GM18907 (cell line): ENCODE data around the gene BCAP31.

Source experiments
- ATAC-seq: cut with Tn5 transposase; IDR thresholded peaks from one replicate; pipeline ENCODE4 v1.9.1; 2021; ENCODE audit warnings: mild to moderate bottlenecking, moderate library complexity; ENCODE audit not compliant: unreplicated experiment

The BCAP31 gene

DNA sequence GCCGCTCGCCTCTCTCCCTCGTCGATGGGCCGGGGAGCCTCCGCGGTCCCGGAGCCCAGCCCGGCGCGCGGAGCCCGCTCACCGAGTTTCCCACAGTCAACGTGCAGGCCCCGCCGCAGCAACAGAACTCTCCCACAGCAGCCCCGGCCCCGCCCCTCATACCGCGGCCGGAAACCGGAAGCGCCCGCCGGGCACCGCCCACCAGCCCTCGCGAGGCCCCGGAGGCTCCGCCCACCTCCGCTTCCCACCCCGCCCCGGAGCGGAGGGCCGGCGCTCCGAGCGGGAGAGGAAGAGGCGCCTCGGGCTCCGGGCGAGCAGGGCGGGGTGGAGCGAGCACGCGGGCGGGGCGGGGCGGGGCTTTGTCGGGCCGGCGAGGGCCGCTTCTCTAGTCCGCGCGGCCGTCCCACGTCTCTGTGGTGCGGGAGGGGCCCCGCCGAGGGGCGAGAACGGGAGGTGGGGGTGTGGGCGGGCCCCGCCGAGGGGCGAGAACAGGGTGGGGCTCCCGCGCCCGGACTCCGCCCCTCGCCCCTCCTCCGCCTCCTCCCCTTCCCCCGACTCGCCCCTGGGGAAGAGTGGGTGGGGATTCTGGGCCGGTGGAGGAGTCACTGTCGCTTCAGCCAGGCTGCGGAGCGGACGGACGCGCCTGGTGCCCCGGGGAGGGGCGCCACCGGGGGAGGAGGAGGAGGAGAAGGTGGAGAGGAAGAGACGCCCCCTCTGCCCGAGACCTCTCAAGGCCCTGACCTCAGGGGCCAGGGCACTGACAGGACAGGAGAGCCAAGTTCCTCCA lies at the start of gene BCAP31, which contains the start of gene ABCD1:
TSS of gene BCAP31 (minus strand) at position 136 of the 787 bp plus-strand sequence. CDS start 1,143 bp downstream, outside the sequence.
TSS of gene ABCD1 (plus strand) at position 605 of the 787 bp plus-strand sequence. CDS start 411 bp downstream, outside the sequence.
- ATAC-seq, result peak; percentile 51

DNA sequence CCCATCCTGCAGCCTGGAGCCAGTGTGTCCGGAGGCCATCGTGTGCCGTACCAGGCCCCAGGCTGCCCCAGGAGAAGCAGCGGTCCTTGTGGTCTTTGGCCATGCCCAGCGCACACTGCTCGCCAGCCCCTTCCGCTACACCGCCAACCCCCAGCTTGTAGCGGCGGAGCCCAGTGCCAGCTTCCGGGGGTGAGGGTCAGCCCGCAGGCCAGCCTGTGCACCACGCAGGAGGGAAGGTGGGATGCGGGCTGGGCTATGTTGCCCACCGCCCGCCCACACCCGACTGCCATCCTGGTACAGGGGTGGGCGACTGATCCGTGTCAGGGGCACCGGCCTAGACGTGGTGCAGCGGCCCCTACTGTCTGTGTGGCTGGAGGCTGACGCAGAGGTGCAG lies 49.0 kb upstream of the BCAP31 start:
- ATAC-seq, result no peak

GRCh38 chrX:153772316-153773217 lies 48.4 kb upstream of the BCAP31 start:
- ATAC-seq, result no peak

DNA sequence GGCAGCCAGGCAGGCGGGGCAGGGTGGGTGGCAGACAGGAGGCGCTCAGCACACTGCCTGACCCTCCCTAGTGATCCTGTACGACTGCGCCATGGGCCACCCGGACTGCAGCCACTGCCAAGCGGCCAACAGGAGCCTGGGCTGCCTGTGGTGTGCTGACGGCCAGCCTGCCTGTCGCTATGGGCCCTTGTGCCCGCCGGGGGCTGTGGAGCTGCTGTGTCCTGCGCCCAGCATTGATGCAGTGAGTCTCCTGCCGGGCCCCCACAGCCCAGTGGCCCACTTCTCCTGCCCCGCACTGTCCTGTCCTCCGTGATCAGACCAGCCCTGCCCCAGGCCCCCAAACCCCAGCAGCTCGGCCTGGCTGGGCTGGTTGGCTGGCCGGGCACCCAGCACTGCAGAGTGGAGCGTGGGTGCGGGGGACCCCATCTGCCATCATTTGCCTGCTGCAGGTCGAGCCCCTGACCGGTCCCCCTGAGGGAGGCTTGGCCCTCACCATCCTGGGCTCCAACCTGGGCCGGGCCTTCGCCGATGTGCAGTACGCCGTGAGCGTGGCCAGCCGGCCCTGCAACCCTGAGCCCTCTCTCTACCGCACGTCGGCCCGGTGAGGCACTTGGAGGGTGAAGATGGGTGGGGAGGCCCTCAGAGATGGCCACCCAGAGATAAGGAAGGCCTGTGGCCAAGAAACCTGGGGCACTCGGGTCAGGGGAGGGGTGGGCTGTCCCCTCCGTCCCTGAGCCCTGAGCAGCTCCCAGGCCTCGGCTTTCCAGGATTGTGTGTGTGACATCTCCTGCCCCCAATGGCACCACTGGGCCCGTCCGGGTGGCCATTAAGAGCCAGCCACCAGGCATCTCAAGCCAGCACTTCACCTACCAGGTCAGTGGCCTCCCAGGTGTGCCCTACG lies 47.5 kb upstream of the BCAP31 start:
- no peak for ATAC-seq

- ATAC-seq, result no peak
These were observed 46.6 kb upstream of the BCAP31 start for GRCh38 chrX:153770601-153771414.

GRCh38 chrX:153769865-153770600 lies 45.8 kb upstream of the BCAP31 start:
- ATAC-seq, result no peak

- no peak for ATAC-seq
These were observed 45.1 kb upstream of the BCAP31 start for GRCh38 chrX:153769158-153769864.

- no peak for ATAC-seq
These were observed 44.3 kb upstream of the BCAP31 start for GRCh38 chrX:153768311-153769157.

GRCh38 chrX:153767674-153768055 lies 43.5 kb upstream of the BCAP31 start:
- no peak for ATAC-seq

DNA sequence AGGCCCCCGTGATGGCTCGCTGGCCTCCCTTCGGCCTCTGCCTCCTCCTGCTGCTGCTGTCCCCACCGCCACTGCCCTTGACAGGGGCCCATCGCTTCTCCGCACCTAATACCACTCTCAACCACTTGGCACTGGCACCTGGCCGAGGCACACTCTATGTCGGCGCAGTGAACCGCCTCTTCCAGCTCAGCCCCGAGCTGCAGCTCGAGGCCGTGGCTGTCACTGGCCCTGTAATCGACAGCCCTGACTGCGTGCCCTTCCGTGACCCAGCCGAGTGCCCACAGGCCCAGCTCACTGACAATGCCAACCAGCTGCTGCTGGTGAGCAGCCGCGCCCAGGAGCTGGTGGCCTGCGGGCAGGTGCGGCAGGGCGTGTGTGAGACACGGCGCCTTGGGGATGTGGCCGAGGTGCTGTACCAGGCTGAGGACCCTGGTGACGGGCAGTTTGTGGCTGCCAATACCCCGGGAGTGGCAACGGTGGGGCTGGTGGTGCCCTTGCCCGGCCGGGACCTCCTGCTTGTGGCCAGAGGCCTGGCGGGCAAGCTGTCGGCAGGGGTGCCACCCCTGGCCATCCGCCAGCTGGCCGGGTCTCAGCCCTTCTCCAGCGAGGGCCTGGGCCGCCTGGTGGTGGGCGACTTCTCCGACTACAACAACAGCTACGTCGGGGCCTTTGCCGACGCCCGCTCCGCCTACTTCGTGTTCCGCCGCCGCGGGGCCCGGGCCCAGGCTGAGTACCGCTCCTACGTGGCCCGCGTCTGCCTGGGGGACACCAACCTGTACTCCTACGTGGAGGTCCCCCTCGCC lies 42.9 kb upstream of the BCAP31 start:
- ATAC-seq, result no peak

GRCh38 chrX:153766098-153766817 lies 42.1 kb upstream of the BCAP31 start:
- no peak for ATAC-seq

GRCh38 chrX:153765138-153766079 lies 41.2 kb upstream of the BCAP31 start:
- no peak for ATAC-seq

GRCh38 chrX:153764786-153765137 lies 40.6 kb upstream of the BCAP31 start:
- no peak for ATAC-seq

- peak; percentile 59 for ATAC-seq
These were observed 40.0 kb upstream of the BCAP31 start, which contains the start of gene PLXNB3 for GRCh38 chrX:153763989-153764755. TSS of gene PLXNB3 (plus strand) at chrX:153764249. CDS start at chrX:153765536, 1,287 bp downstream.
